COLO829 (cell line): ENCODE data around the gene HNRNPLL.
A peak's percentile ranks its signal among the peaks of the same experiment; 100 is the strongest.
"Not testable (repeated sequence)": the region's sequence is repeated elsewhere in the genome, so short reads cannot be mapped to it uniquely, and the experiment has no call there.

ENCODE experiments used
- DNase-seq: peaks from one replicate; pipeline ENCODE4 v3.0.0; 2012; ENCODE audit warnings: low spot score

HNRNPLL gene

GRCh38 chr2:38619458-38620164 is 16.9 kb upstream of the HNRNPLL start:
- no peak for DNase-seq

- no peak for DNase-seq
These were observed 14.6 kb upstream of the HNRNPLL start for GRCh38 chr2:38617301-38617700.

GRCh38 chr2:38615237-38615636 is 12.5 kb upstream of the HNRNPLL start:
- DNase-seq = no peak

GRCh38 chr2:38613849-38614213 is 11.1 kb upstream of the HNRNPLL start:
- no peak for DNase-seq

GRCh38 chr2:38613126-38613848 is 10.6 kb upstream of the HNRNPLL start:
- DNase-seq = no peak

GRCh38 chr2:38610851-38611801 is 8.4 kb upstream of the HNRNPLL start:
- DNase-seq = no peak

- DNase-seq = not testable (repeated sequence)
These were observed 6.5 kb upstream of the HNRNPLL start for GRCh38 chr2:38609246-38609645.

- DNase-seq = no peak
These were observed 6.0 kb upstream of the HNRNPLL start for GRCh38 chr2:38608755-38609154.

GRCh38 chr2:38605298-38605830 is 2.6 kb upstream of the HNRNPLL start:
- DNase-seq = peak; percentile 58

- no peak for DNase-seq
These were observed 918 bp upstream of the HNRNPLL start for GRCh38 chr2:38603402-38604290.

- DNase-seq = no peak
These were observed 494 bp downstream of the HNRNPLL start for GRCh38 chr2:38602136-38602731.

- DNase-seq = no peak
These were observed 1.1 kb downstream of the HNRNPLL start for GRCh38 chr2:38601463-38602135.

- no peak for DNase-seq
These were observed 1.7 kb downstream of the HNRNPLL start for GRCh38 chr2:38600921-38601455.

GRCh38 chr2:38600242-38600891 is 2.4 kb downstream of the HNRNPLL start:
- DNase-seq = no peak

- no peak for DNase-seq
These were observed 3.0 kb downstream of the HNRNPLL start for GRCh38 chr2:38599706-38600105.

GRCh38 chr2:38598991-38599295 is 3.8 kb downstream of the HNRNPLL start:
- DNase-seq = no peak

- no peak for DNase-seq
These were observed 4.3 kb downstream of the HNRNPLL start for GRCh38 chr2:38598200-38598990.

GRCh38 chr2:38597115-38597514 is 5.6 kb downstream of the HNRNPLL start:
- no peak for DNase-seq

GRCh38 chr2:38596229-38596628 is 6.5 kb downstream of the HNRNPLL start:
- DNase-seq = no peak
